Uterus (tissue), 2 donors: ENCODE results near the gene LCE3E.

Experiments
- CTCF ChIP-seq, 4 experiments: fragments of 200-600 bp in 2 of 4; fragments of 450-650 bp in 2 of 4; sonication (generic) in 2 of 4; IDR thresholded peaks; one replicate each; pipeline ENCODE4 v1.5.1; 2016 to 2019; ENCODE audit warnings: antibody characterized with exemption in 4 of 4, mild to moderate bottlenecking in 2 of 4, moderate library complexity in 1 of 4
- POLR2A ChIP-seq, 2 donors: fragments of 450-650 bp; IDR thresholded peaks; one replicate each; pipeline ENCODE4 v1.6.1; 2016; ENCODE audit warnings: antibody characterized with exemption in 2 of 2, mild to moderate bottlenecking in 1 of 2, moderate library complexity in 1 of 2

GRCh38 chr1:152565535-152566215, 905 bp downstream of the LCE3E start:
- TF ChIP-seq CTCF (IDR thresholded peaks at IDR 0.05) (no peak), POLR2A (IDR thresholded peaks at IDR 0.05) (no peak)
